ENCODE data around the gene KRT16.
"Not testable (repeated sequence)": the region's sequence is repeated elsewhere in the genome, so short reads cannot be mapped to it uniquely, and the experiment has no call there.

KRT16 gene

GRCh38 chr17:41614098-41614497, 1.5 kb upstream of the KRT16 start:
- no peak for DNase-seq

GRCh38 chr17:41613277-41614082, 913 bp upstream of the KRT16 start:
- DNase-seq = no peak

GRCh38 chr17:41610965-41611640, 1.5 kb downstream of the KRT16 start:
- DNase-seq = no peak

GRCh38 chr17:41610061-41610517, 2.5 kb downstream of the KRT16 start:
- DNase-seq = peak; percentile 9

GRCh38 chr17:41606930-41607329, 5.6 kb downstream of the KRT16 start:
- DNase-seq = not testable (repeated sequence)

GRCh38 chr17:41602524-41602923, 10.0 kb downstream of the KRT16 start:
- DNase-seq = no peak

GRCh38 chr17:41600318-41600717, 12.2 kb downstream of the KRT16 start:
- DNase-seq = no peak

GRCh38 chr17:41599680-41600079, 12.9 kb downstream of the KRT16 start:
- no peak for DNase-seq

GRCh38 chr17:41595585-41595984, 17.0 kb downstream of the KRT16 start:
- DNase-seq = no peak

GRCh38 chr17:41594363-41594915, 18.1 kb downstream of the KRT16 start:
- DNase-seq = no peak

- no peak for DNase-seq
Observed at GRCh38 chr17:41593306-41593981, 19.1 kb downstream of the KRT16 start.

- DNase-seq = no peak
Observed at GRCh38 chr17:41592601-41593305, 19.8 kb downstream of the KRT16 start.

- no peak for DNase-seq
Observed at GRCh38 chr17:41589301-41589700, 23.3 kb downstream of the KRT16 start.

- no peak for DNase-seq
Observed at GRCh38 chr17:41588126-41588810, 24.3 kb downstream of the KRT16 start.

- no peak for DNase-seq
Observed at GRCh38 chr17:41586863-41587495, 25.6 kb downstream of the KRT16 start, which contains the start of gene KRT14. TSS of gene KRT14 (minus strand) at chr17:41586895. CDS start at chr17:41586834, 61 bp downstream.

- no peak for DNase-seq
Observed at GRCh38 chr17:41585301-41586056, 27.1 kb downstream of the KRT16 start.

- DNase-seq = not testable (repeated sequence)
Observed at GRCh38 chr17:41584331-41584927, 28.1 kb downstream of the KRT16 start.

- DNase-seq = peak; percentile 11
Observed at GRCh38 chr17:41583137-41584127, 29.1 kb downstream of the KRT16 start.
